CD4-positive, alpha-beta T cell treated with Interleukin-15 for 4 hours (primary cell): ENCODE measurements around the gene DHRS2.

ENCODE experiments used
- DNase-seq: peaks from one replicate; pipeline ENCODE4 v3.0.0-alpha.2; 2020; ENCODE audit warnings: low spot score

DHRS2 gene

DNA sequence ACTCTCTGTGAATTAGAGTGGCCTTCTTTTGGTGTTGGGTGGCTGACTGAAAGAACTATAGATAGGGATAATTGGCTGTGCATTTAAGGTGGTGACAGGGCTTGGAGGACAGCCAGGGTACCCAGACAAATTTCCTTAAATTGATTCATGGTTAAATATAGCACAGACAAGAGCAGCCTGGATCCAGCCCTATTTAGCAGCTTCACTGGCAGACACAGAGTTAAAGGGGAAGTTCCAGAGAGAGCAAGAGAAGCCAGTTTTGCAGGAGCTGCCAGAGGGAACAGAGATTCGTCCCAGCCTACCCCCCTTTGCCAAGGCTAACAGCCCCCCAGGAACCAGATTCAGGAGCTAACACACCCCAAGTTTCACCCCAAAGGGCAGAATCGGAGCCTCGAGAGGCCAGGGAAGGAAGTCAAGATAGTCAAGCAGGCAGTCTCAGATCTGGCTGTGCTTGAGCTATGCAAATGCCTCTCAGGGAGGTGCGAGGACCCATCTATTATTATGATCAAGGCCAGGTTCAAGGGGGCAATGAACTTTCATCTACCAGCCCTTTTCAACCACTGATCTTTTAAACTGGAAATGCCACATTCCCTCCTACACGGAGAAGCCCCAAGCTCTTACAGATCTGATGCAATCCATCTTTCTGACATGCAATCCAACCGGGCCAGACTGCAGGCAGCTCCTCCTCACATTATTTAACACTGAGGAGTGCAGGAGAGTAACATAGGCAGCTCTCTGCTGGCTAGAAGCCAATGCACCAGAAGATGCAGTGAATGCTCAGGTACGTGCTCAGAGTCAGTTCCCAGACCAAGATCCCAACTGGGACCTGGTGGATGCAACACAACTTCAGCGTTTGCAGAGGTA lies 58.2 kb downstream of the DHRS2 start:
- no peak for DNase-seq
